ENCODE measurements around the gene C16orf54.

GRCh38 chr16:29757950-29758466 is 12.2 kb upstream of the C16orf54 start:
- TF ChIP-seq RCOR1 (conservative IDR thresholded peaks at IDR 0.05; ENCODE audit: low read depth, low read length) (no peak), CHD2 (IDR thresholded peaks at IDR 0.05; ENCODE audit: borderline replicate concordance, low read depth, low read length) (no peak)

All from GM12878 (cell line).